K562 (cell line): ENCODE measurements around the gene ATG7. TPM values are rescaled to one million over a fixed set of nuclear protein-coding genes. Genes with fewer than 3 reads are reported as not detected.

Source experiments
- ATAC-seq: fragments of 200-7000 bp; cut with Tn5 transposase; 3 replicates; pipeline ENCODE4 v1.9.1; 2020; ENCODE audit warnings: moderate library complexity
- BruUV-seq: library from RNA; stranded (reverse); fragments of 400-500 nt; replicated peaks from 2 replicates; lab custom pipeline; 2021; lab: Mats Ljungman, UMichigan
- CTCF ChIA-PET: fragments of 300-600 bp; formaldehyde crosslinking; extraction: SDS; loops from one replicate; lab custom pipeline; 2021; ENCODE audit warnings: low intra/inter-chr PET ratio; lab: Yijun Ruan, JAX
- POLR2A ChIA-PET: fragments of 300-600, 350-650 bp; sonication (Branson Sonifier 250); formaldehyde crosslinking; extraction: SDS; loops from one replicate; lab custom pipeline; 2021; ENCODE audit warnings: antibody characterized with exemption, inconsistent platforms; lab: Yijun Ruan, JAX
- DNase-seq, 4 experiments: peaks; one replicate each; pipeline versions ENCODE4 v3.0.0 to v3.0.0-alpha.2; 2011 to 2018; ENCODE audit warnings: low spot score in 3 of 4, mixed read lengths in 3 of 4; ENCODE audit errors: extremely low read depth in 1 of 4
- FAIRE-seq: peaks from 2 replicates; lab custom pipeline; 2011; peaks lifted over from hg19 to GRCh38; lab: Jason Lieb, UNC
- H2AFZ ChIP-seq: 2 replicates; pipeline ENCODE4 v1.6.0; 2011; ENCODE audit warnings: low read depth, low read length, control low read depth, inconsistent platforms
- H3K27ac ChIP-seq: fragments of 200-600 bp; 3 replicates; pipeline ENCODE4 v1.8.0; 2011; ENCODE audit warnings: low read depth, mild to moderate bottlenecking, control low read depth, inconsistent platforms, low read length, moderate library complexity, mixed read lengths; ENCODE audit errors: extremely low read depth
- H3K27me3 ChIP-seq, 2 experiments: fragments of 300-600 bp in 1 of 2; 2 replicates in 1 of 2; 3 replicates in 1 of 2; pipeline versions ENCODE4 v1.6.0 to v1.8.0; 2011; ENCODE audit warnings: inconsistent platforms in 2 of 2, low read length in 2 of 2, mild to moderate bottlenecking in 1 of 2, mixed read lengths in 1 of 2, moderate library complexity in 1 of 2; ENCODE audit not compliant: control insufficient read depth in 2 of 2, insufficient read depth in 2 of 2
- H3K36me3 ChIP-seq: fragments of 300-600 bp; 3 replicates; pipeline ENCODE4 v1.8.0; 2011; ENCODE audit warnings: mild to moderate bottlenecking, low read length, inconsistent platforms; ENCODE audit not compliant: control insufficient read depth, insufficient read depth
- H3K4me1 ChIP-seq, 2 experiments: fragments of 200-600 bp in 1 of 2; replicated peaks in 1 of 2; 2 replicates in 1 of 2; 3 replicates in 1 of 2; pipeline versions ENCODE4 v1.5.1 to v1.8.0; 2011; ENCODE audit warnings: inconsistent platforms in 2 of 2, low read length in 2 of 2, mild to moderate bottlenecking in 1 of 2, mixed read lengths in 1 of 2, moderate library complexity in 1 of 2; ENCODE audit not compliant: control insufficient read depth in 2 of 2, insufficient read depth in 2 of 2
- H3K4me2 ChIP-seq: 2 replicates; pipeline ENCODE4 v1.6.1; 2011; ENCODE audit warnings: low read length, control low read depth, inconsistent platforms, mixed read lengths; ENCODE audit not compliant: insufficient read depth
- H3K4me3 ChIP-seq: fragments of 200-600 bp; sonication (generic), shearing (Covaris generic); 2 replicates; pipeline ENCODE4 v1.5.1; 2016; ENCODE audit warnings: control low read depth, inconsistent platforms
- H3K79me2 ChIP-seq: fragments of 200-600 bp; 3 replicates; pipeline ENCODE4 v1.8.0; 2011; ENCODE audit warnings: low read length, inconsistent platforms; ENCODE audit not compliant: control insufficient read depth, insufficient read depth
- H3K9ac ChIP-seq, 2 experiments: 2 replicates each; pipeline versions ENCODE4 v1.6.0 to v1.6.1; 2011; ENCODE audit warnings: low read depth in 2 of 2, low read length in 2 of 2, control low read depth in 1 of 2, inconsistent platforms in 1 of 2, mild to moderate bottlenecking in 1 of 2, mixed read lengths in 1 of 2; ENCODE audit not compliant: insufficient read depth in 1 of 2
- H3K9me1 ChIP-seq: one replicate; pipeline ENCODE4 v1.6.0; 2011; ENCODE audit warnings: inconsistent platforms, mild to moderate bottlenecking, low read length, moderate library complexity; ENCODE audit not compliant: control insufficient read depth, insufficient read depth
- H3K9me3 ChIP-seq: replicated peaks from 2 replicates; pipeline ENCODE4 v1.5.1; 2011; ENCODE audit warnings: low read depth, low read length, inconsistent platforms; ENCODE audit not compliant: control insufficient read depth, insufficient read depth
- H4K20me1 ChIP-seq: replicated peaks from 2 replicates; pipeline ENCODE4 v1.6.1; 2011; ENCODE audit warnings: low read length, inconsistent platforms, mixed read lengths; ENCODE audit not compliant: control insufficient read depth, insufficient read depth
- ATF1 ChIP-seq, 2 experiments: fragments of 450-650 bp in 1 of 2; IDR thresholded peaks; 2 replicates each; pipeline ENCODE4 v1.6.1; 2016; ENCODE audit warnings: missing compliant biosample characterization in 1 of 2, missing genetic modification characterization in 1 of 2
- BACH1 ChIP-seq: fragments of 200-800 bp; sonication (Bioruptor generic); IDR thresholded peaks from 2 replicates; pipeline ENCODE4 v1.6.1; 2016; ENCODE audit warnings: missing genetic modification characterization, missing compliant biosample characterization
- CHD4 ChIP-seq: fragments of 200-600 bp; sonication (generic); IDR thresholded peaks from 3 replicates; pipeline ENCODE4 v1.6.1; 2012; ENCODE audit warnings: low read depth, mild to moderate bottlenecking, mixed read lengths, low read length, inconsistent platforms; ENCODE audit not compliant: insufficient read depth, insufficient replicate concordance, poor library complexity, severe bottlenecking
- EGR1 ChIP-seq: fragments of 450-650 bp; conservative IDR thresholded peaks from 2 replicates; pipeline ENCODE4 v1.6.1; 2017; ENCODE audit warnings: mild to moderate bottlenecking
- ETV5 ChIP-seq: sonication (generic); formaldehyde crosslinking; IDR thresholded peaks from 2 replicates; pipeline ENCODE4 v1.4.0; 2020; ENCODE audit warnings: low read depth, mild to moderate bottlenecking, missing genetic modification reagents
- KAT2B ChIP-seq: IDR thresholded peaks from one replicate; pipeline ENCODE4 v1.6.1; 2012; ENCODE audit warnings: low read depth, mild to moderate bottlenecking, control low read depth, inconsistent platforms, low read length, moderate library complexity
- NCOA2 ChIP-seq, 2 experiments: fragments of 450-650 bp; IDR thresholded peaks; 2 replicates each; pipeline ENCODE4 v1.6.1; 2018; ENCODE audit warnings: mild to moderate bottlenecking in 2 of 2, moderate library complexity in 1 of 2; ENCODE audit not compliant: partially characterized antibody in 2 of 2
- NFXL1 ChIP-seq: fragments of 450-650 bp; formaldehyde crosslinking; IDR thresholded peaks from 2 replicates; pipeline ENCODE4 v1.4.0; 2021; ENCODE audit warnings: mild to moderate bottlenecking
- NR4A1 ChIP-seq, 2 experiments: fragments of 250-450 bp in 1 of 2; fragments of 450-650 bp in 1 of 2; sonication (Bioruptor Pico) in 1 of 2; IDR thresholded peaks; 2 replicates each; pipeline versions ENCODE4 v1.4.0 to v1.6.1; 2016 to 2020; ENCODE audit warnings: mild to moderate bottlenecking in 2 of 2, missing compliant biosample characterization in 1 of 2, missing genetic modification characterization in 1 of 2, moderate library complexity in 1 of 2
- PHTF2 ChIP-seq: fragments of 250-450 bp; sonication (Bioruptor Pico); IDR thresholded peaks from 2 replicates; pipeline ENCODE4 v1.5.0; 2021; ENCODE audit warnings: mild to moderate bottlenecking
- RB1 ChIP-seq: fragments of 450-650 bp; IDR thresholded peaks from 2 replicates; pipeline ENCODE4 v1.6.1; 2017; ENCODE audit warnings: low read depth, mild to moderate bottlenecking
- RUNX1 ChIP-seq: sonication (generic); IDR thresholded peaks from 2 replicates; pipeline ENCODE4 v1.6.1; 2016; ENCODE audit warnings: antibody characterized with exemption, low read depth
- ZBTB2 ChIP-seq: fragments of 450-650 bp; IDR thresholded peaks from 2 replicates; pipeline ENCODE4 v1.6.1; 2016; ENCODE audit warnings: antibody characterized with exemption
- ZNF668 ChIP-seq: fragments of 250-450 bp; sonication (Bioruptor Pico); IDR thresholded peaks from 2 replicates; pipeline ENCODE4 v1.8.0; 2022; ENCODE audit warnings: mild to moderate bottlenecking, inconsistent platforms
- WGBS: fragments of 100-300 bp; shearing (Covaris generic); methylation state at CpG from one replicate; pipeline ENCODE4 v1.1.6; 2016; ENCODE audit warnings: low coverage, mixed read lengths; ENCODE audit not compliant: insufficient coverage; ENCODE audit errors: missing lambda C conversion rate; 5-methylcytosine and 5-hydroxymethylcytosine counted together
- in situ Hi-C: fragments of 300-500 bp; cut with MboI; formaldehyde crosslinking; loops from 4 replicates; pipeline ENCODE4 v1.15.0; 2018; ENCODE audit warnings: inconsistent platforms, mixed read lengths
- intact Hi-C: fragments of 100-400 bp; cut with micrococcal nuclease; formaldehyde crosslinking; loops from 2 replicates; pipeline ENCODE4 v1.14.2; 2022
- polyA plus RNA-seq, 8 experiments: library from polyadenylated mRNA; depleted of rRNA in 4 of 8; stranded (reverse) in 5 of 8; unstranded in 3 of 8; fragments of >200 nt; fragmentation: Nextera tagmentation in 2 of 8; fragmentation: Illumina TruSeq in 1 of 8; extraction: Ambion mirVana in 2 of 8; extraction: Trizol in 1 of 8; gene quantifications; 2 replicates each; pipeline versions ENCODE4 v1.2.1 to v1.2.3, GENCODE V29; 2011 to 2014; ENCODE audit warnings: inconsistent platforms in 1 of 8, missing spikeins in 1 of 8
- total RNA-seq, 7 experiments: library from RNA; depleted of rRNA in 6 of 7; stranded (reverse); fragments of >200 nt in 6 of 7; fragmentation: Illumina TruSeq in 2 of 7; extraction: Trizol in 2 of 7; gene quantifications; 2 replicates each; pipeline versions ENCODE4 v1.2.1 to v1.2.3, GENCODE V29; 2011 to 2021; ENCODE audit warnings: low replicate concordance in 1 of 7
- TF ChIP-seq, protein P1 (sequence below), 2 experiments: fragments of 150-350 bp in 1 of 2; IDR thresholded peaks; 2 replicates each; pipeline ENCODE4 v1.6.1; 2012 to 2016; ENCODE audit warnings: low read depth in 2 of 2, low read length in 2 of 2, mild to moderate bottlenecking in 1 of 2, moderate library complexity in 1 of 2

The ATG7 gene
- total and polyA plus RNA-seq, 9 of the 15 experiments (the other 6 are each of a cell fraction or from before 2014, with no cell fraction given), result 18.3 to 45.3 (median 33.6) TPM

GRCh38 chr3:11570251-11570650, 298.1 kb downstream of the ATG7 start:
- ChIA-PET CTCF (no interaction called here), POLR2A (interaction anchor here (0.5 to 0.6 kb wide), 2 partner anchors 34 to 88 kb away, joined by 3 read pairs; no protein-coding TSS in a partner anchor)
- H3K9ac ChIP-seq, result peak overlapping the region in 1 of 2 experiments; percentile 55; a peak in 1 of 4 replicates
- FAIRE-seq (no peak), DNase-seq (no peak), ATAC-seq (no peak; the same call in 2 of the 3 replicates)
- peaks cover 0 to 4% of the 10 kb centered on the region in 2 experiments; a peak in 3 of 5 replicates for H3K4me1 ChIP-seq
- intact Hi-C loops (no loop called here), in situ Hi-C loops (no loop called here)
- peaks cover 23% of the 10 kb centered on the region for H4K20me1 ChIP-seq
- H3K79me2 ChIP-seq, result no peaks in the 10 kb centered on the region
- H3K4me2 ChIP-seq, result no peak overlapping the region
- no peak overlapping the region for H2AFZ ChIP-seq
- no TSS peak for BruUV-seq
- H3K27me3 ChIP-seq, result peaks cover 0 to 23% of the 10 kb centered on the region in 2 experiments; a peak in 2 of 5 replicates
- no peaks in the 10 kb centered on the region; the same call in 2 of the 3 replicates for H3K36me3 ChIP-seq
- H3K4me3 ChIP-seq, result no peak overlapping the region
- no peaks in the 10 kb centered on the region for H3K9me1 ChIP-seq
- TF ChIP-seq ATF1 (CRISPR knock-in tag; IDR thresholded peaks at IDR 0.05) (no peak), ATF1 (tag; IDR thresholded peaks at IDR 0.05) (no peak), NR4A1 (CRISPR knock-in tag; IDR thresholded peaks at IDR 0.05) (no peak), NR4A1 (tag; IDR thresholded peaks at IDR 0.05) (no peak), BACH1 (tag) (no peak), NCOA2 (IDR thresholded peaks at IDR 0.05; ENCODE audit: partially characterized antibody in 2 of 2) (no peak), ZBTB2 (no peak), ZNF668 (CRISPR knock-in tag) (no peak), EGR1 (no peak), RB1 (no peak), RUNX1 (no peak), PHTF2 (CRISPR knock-in tag) (no peak), KAT2B (no peak), NFXL1 (CRISPR knock-in tag) (no peak), ETV5 (CRISPR knock-in tag) (no peak), CHD4 (no peak)
- TF ChIP-seq, protein P1, sequence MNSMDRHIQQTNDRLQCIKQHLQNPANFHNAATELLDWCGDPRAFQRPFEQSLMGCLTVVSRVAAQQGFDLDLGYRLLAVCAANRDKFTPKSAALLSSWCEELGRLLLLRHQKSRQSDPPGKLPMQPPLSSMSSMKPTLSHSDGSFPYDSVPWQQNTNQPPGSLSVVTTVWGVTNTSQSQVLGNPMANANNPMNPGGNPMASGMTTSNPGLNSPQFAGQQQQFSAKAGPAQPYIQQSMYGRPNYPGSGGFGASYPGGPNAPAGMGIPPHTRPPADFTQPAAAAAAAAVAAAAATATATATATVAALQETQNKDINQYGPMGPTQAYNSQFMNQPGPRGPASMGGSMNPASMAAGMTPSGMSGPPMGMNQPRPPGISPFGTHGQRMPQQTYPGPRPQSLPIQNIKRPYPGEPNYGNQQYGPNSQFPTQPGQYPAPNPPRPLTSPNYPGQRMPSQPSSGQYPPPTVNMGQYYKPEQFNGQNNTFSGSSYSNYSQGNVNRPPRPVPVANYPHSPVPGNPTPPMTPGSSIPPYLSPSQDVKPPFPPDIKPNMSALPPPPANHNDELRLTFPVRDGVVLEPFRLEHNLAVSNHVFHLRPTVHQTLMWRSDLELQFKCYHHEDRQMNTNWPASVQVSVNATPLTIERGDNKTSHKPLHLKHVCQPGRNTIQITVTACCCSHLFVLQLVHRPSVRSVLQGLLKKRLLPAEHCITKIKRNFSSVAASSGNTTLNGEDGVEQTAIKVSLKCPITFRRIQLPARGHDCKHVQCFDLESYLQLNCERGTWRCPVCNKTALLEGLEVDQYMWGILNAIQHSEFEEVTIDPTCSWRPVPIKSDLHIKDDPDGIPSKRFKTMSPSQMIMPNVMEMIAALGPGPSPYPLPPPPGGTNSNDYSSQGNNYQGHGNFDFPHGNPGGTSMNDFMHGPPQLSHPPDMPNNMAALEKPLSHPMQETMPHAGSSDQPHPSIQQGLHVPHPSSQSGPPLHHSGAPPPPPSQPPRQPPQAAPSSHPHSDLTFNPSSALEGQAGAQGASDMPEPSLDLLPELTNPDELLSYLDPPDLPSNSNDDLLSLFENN (IDR thresholded peaks at IDR 0.05; ENCODE audit: low read depth in 2 of 2, low read length in 2 of 2), result no peak
- no peaks in the 10 kb centered on the region for H3K9me3 ChIP-seq
- no peak overlapping the region for H3K27ac ChIP-seq
- WGBS, result 26% methylated on average over 13 of the region's 13 CpGs
